HG02970 (cell line): ENCODE measurements around the gene KCNH8.
"Not testable (repeated sequence)": the region's sequence is repeated elsewhere in the genome, so short reads cannot be mapped to it uniquely, and the experiment has no call there.

Source experiments
- ATAC-seq: cut with Tn5 transposase; IDR thresholded peaks from one replicate; pipeline ENCODE4 v1.9.1; 2021; ENCODE audit warnings: mild to moderate bottlenecking, moderate library complexity, moderate number of reproducible peaks; ENCODE audit not compliant: unreplicated experiment, low FRiP score

Gene KCNH8

GRCh38 chr3:19171794-19172193 lies 23.5 kb downstream of the KCNH8 start:
- ATAC-seq = no peak

GRCh38 chr3:19173945-19174344 lies 25.6 kb downstream of the KCNH8 start:
- ATAC-seq = no peak

- ATAC-seq = no peak
These were observed 35.3 kb downstream of the KCNH8 start for GRCh38 chr3:19183584-19183983.

- no peak for ATAC-seq
These were observed 41.8 kb downstream of the KCNH8 start for GRCh38 chr3:19190126-19190525.

- no peak for ATAC-seq
These were observed 42.3 kb downstream of the KCNH8 start for GRCh38 chr3:19190602-19191001.

GRCh38 chr3:19199131-19199530 lies 50.8 kb downstream of the KCNH8 start:
- ATAC-seq = no peak

GRCh38 chr3:19202303-19202702 lies 54.0 kb downstream of the KCNH8 start:
- no peak for ATAC-seq

GRCh38 chr3:19202754-19203153 lies 54.4 kb downstream of the KCNH8 start:
- no peak for ATAC-seq

- ATAC-seq = no peak
These were observed 58.2 kb downstream of the KCNH8 start for GRCh38 chr3:19206540-19206939.

- ATAC-seq = no peak
These were observed 65.4 kb downstream of the KCNH8 start for GRCh38 chr3:19213603-19214220.

- ATAC-seq = no peak
These were observed 67.1 kb downstream of the KCNH8 start for GRCh38 chr3:19215427-19215826.

GRCh38 chr3:19216669-19217337 lies 68.5 kb downstream of the KCNH8 start:
- no peak for ATAC-seq

GRCh38 chr3:19220311-19220710 lies 72.0 kb downstream of the KCNH8 start:
- ATAC-seq = no peak

- ATAC-seq = no peak
These were observed 72.8 kb downstream of the KCNH8 start for GRCh38 chr3:19221081-19221480.

GRCh38 chr3:19226479-19226878 lies 78.2 kb downstream of the KCNH8 start:
- ATAC-seq = no peak

GRCh38 chr3:19228167-19228566 lies 79.9 kb downstream of the KCNH8 start:
- no peak for ATAC-seq

GRCh38 chr3:19229086-19229485 lies 80.8 kb downstream of the KCNH8 start:
- no peak for ATAC-seq

GRCh38 chr3:19229881-19230280 lies 81.6 kb downstream of the KCNH8 start:
- ATAC-seq = peak; percentile 55

- ATAC-seq = no peak
These were observed 83.6 kb downstream of the KCNH8 start for GRCh38 chr3:19231792-19232461.

GRCh38 chr3:19232566-19232965 lies 84.3 kb downstream of the KCNH8 start:
- ATAC-seq = no peak

- ATAC-seq = not testable (repeated sequence)
These were observed 85.8 kb downstream of the KCNH8 start for GRCh38 chr3:19233882-19234784.
